ACC112 (cell line): Measurements from ENCODE around the gene HES6.
A peak's percentile ranks its signal among the peaks of the same experiment; 100 is the strongest.

ENCODE experiments used
- H2AFZ ChIP-seq: fragments of 200-600 bp; sonication (generic); one replicate; pipeline ENCODE4 v1.6.0; 2017; ENCODE audit warnings: antibody characterized with exemption, low read length; ENCODE audit not compliant: unreplicated experiment
- H3K27ac ChIP-seq: fragments of 200-600 bp; sonication (generic); 2 replicates; pipeline ENCODE4 v1.5.1; 2014; ENCODE audit warnings: low read depth, mild to moderate bottlenecking, antibody characterized with exemption, low read length, moderate library complexity
- H3K27me3 ChIP-seq: fragments of 200-600 bp; sonication (generic); 2 replicates; pipeline ENCODE4 v1.6.1; 2014; ENCODE audit warnings: mild to moderate bottlenecking, antibody characterized with exemption, low read length, moderate library complexity, mixed read lengths; ENCODE audit not compliant: insufficient read depth
- H3K36me3 ChIP-seq: fragments of 200-600 bp; sonication (generic); 2 replicates; pipeline ENCODE4 v1.6.1; 2016; ENCODE audit warnings: mild to moderate bottlenecking, antibody characterized with exemption, low read length, moderate library complexity, mixed read lengths; ENCODE audit not compliant: insufficient read depth
- H3K4me1 ChIP-seq: fragments of 200-600 bp; sonication (generic); one replicate; pipeline ENCODE4 v1.6.1; 2016; ENCODE audit warnings: low read length, mixed read lengths; ENCODE audit not compliant: insufficient read depth, unreplicated experiment, control insufficient read depth
- H3K4me3 ChIP-seq: fragments of 200-600 bp; sonication (generic); 2 replicates; pipeline ENCODE4 v1.5.1; 2014; ENCODE audit warnings: mild to moderate bottlenecking, low read depth, low read length
- H3K79me2 ChIP-seq: fragments of 200-600 bp; sonication (generic); one replicate; pipeline ENCODE4 v1.6.0; 2016; ENCODE audit warnings: low read length; ENCODE audit not compliant: control insufficient read depth, unreplicated experiment, insufficient read depth

Gene HES6

GRCh38 chr2:238239543-238239862 lies 335 bp downstream of the HES6 start:
- H3K36me3 ChIP-seq: no peaks in the 10 kb centered on the region
- H2AFZ ChIP-seq: peak overlapping the region; percentile 75
- H3K4me1 ChIP-seq: no peaks in the 10 kb centered on the region
- peak overlapping the region; percentile 79 for H3K4me3 ChIP-seq
- no peaks in the 10 kb centered on the region for H3K79me2 ChIP-seq
- no peak overlapping the region for H3K27ac ChIP-seq
- peaks cover 63% of the 10 kb centered on the region for H3K27me3 ChIP-seq

GRCh38 chr2:238238766-238239542 lies 884 bp downstream of the HES6 start:
- H3K4me1 ChIP-seq: no peaks in the 10 kb centered on the region
- no peak overlapping the region for H3K27ac ChIP-seq
- H3K36me3 ChIP-seq: no peaks in the 10 kb centered on the region
- H3K4me3 ChIP-seq: 0 out of 2 replicates have a peak overlapping the region, but pooled peaks have one; percentile 43
- no peaks in the 10 kb centered on the region for H3K79me2 ChIP-seq
- H3K27me3 ChIP-seq: peaks cover 63% of the 10 kb centered on the region
- H2AFZ ChIP-seq: no peak overlapping the region

- Histone ChIP-seq H3K79me2 (no peaks in the 10 kb centered on the region), H3K27me3 (peaks cover 63% of the 10 kb centered on the region), H2AFZ (no peak overlapping the region), H3K36me3 (no peaks in the 10 kb centered on the region), H3K4me1 (no peaks in the 10 kb centered on the region), H3K4me3 (no peak overlapping the region), H3K27ac (no peak overlapping the region)
Measured at GRCh38 chr2:238238311-238238765, 1.5 kb downstream of the HES6 start.

- Histone ChIP-seq H3K27ac (no peak overlapping the region), H3K4me1 (no peaks in the 10 kb centered on the region), H3K79me2 (no peaks in the 10 kb centered on the region), H3K27me3 (peaks cover 64% of the 10 kb centered on the region), H2AFZ (no peak overlapping the region), H3K36me3 (no peaks in the 10 kb centered on the region), H3K4me3 (no peak overlapping the region)
Measured at GRCh38 chr2:238237431-238238135, 2.3 kb downstream of the HES6 start.

GRCh38 chr2:238236571-238236970 lies 3.3 kb downstream of the HES6 start:
- Histone ChIP-seq H3K36me3 (no peaks in the 10 kb centered on the region), H3K27ac (no peak overlapping the region), H2AFZ (no peak overlapping the region), H3K4me1 (no peaks in the 10 kb centered on the region), H3K4me3 (no peak overlapping the region), H3K27me3 (peaks cover 69% of the 10 kb centered on the region), H3K79me2 (no peaks in the 10 kb centered on the region)

- peaks cover 68% of the 10 kb centered on the region for H3K27me3 ChIP-seq
- H2AFZ ChIP-seq: no peak overlapping the region
- no peaks in the 10 kb centered on the region for H3K36me3 ChIP-seq
- no peak overlapping the region for H3K27ac ChIP-seq
- H3K4me3 ChIP-seq: no peak overlapping the region
- no peaks in the 10 kb centered on the region for H3K79me2 ChIP-seq
- no peaks in the 10 kb centered on the region for H3K4me1 ChIP-seq
Measured at GRCh38 chr2:238235856-238236255, 4.0 kb downstream of the HES6 start.

- H3K79me2 ChIP-seq: no peaks in the 10 kb centered on the region
- no peak overlapping the region for H2AFZ ChIP-seq
- no peaks in the 10 kb centered on the region for H3K36me3 ChIP-seq
- H3K27ac ChIP-seq: no peak overlapping the region
- no peak overlapping the region for H3K4me3 ChIP-seq
- peaks cover 68% of the 10 kb centered on the region for H3K27me3 ChIP-seq
- H3K4me1 ChIP-seq: no peaks in the 10 kb centered on the region
Measured at GRCh38 chr2:238235331-238235732, 4.5 kb downstream of the HES6 start.

GRCh38 chr2:238233625-238234024 lies 6.2 kb downstream of the HES6 start:
- H3K36me3 ChIP-seq: no peaks in the 10 kb centered on the region
- no peak overlapping the region for H2AFZ ChIP-seq
- H3K4me1 ChIP-seq: no peaks in the 10 kb centered on the region
- H3K27me3 ChIP-seq: peaks cover 70% of the 10 kb centered on the region
- H3K4me3 ChIP-seq: no peak overlapping the region
- no peaks in the 10 kb centered on the region for H3K79me2 ChIP-seq
- no peak overlapping the region for H3K27ac ChIP-seq

GRCh38 chr2:238231809-238232208 lies 8.0 kb downstream of the HES6 start:
- no peaks in the 10 kb centered on the region for H3K36me3 ChIP-seq
- no peaks in the 10 kb centered on the region for H3K4me1 ChIP-seq
- H3K27me3 ChIP-seq: peaks cover 60% of the 10 kb centered on the region
- no peaks in the 10 kb centered on the region for H3K79me2 ChIP-seq
- no peak overlapping the region for H3K27ac ChIP-seq
- no peak overlapping the region for H2AFZ ChIP-seq
- H3K4me3 ChIP-seq: peak overlapping the region; percentile 64; the same call in 1 of the 2 replicates

- Histone ChIP-seq H3K27ac (no peak overlapping the region), H3K4me3 (peak overlapping the region; percentile 64), H3K27me3 (peaks cover 55% of the 10 kb centered on the region), H3K4me1 (no peaks in the 10 kb centered on the region), H3K36me3 (no peaks in the 10 kb centered on the region), H2AFZ (no peak overlapping the region), H3K79me2 (no peaks in the 10 kb centered on the region)
Measured at GRCh38 chr2:238231251-238231793, 8.5 kb downstream of the HES6 start.
